Small intestine (tissue), 7 donors: ENCODE results near the gene TRAPPC5. TPM values are rescaled to one million over a fixed set of nuclear protein-coding genes. Genes with fewer than 3 reads are reported as not detected.

Experiments
- DNase-seq, 2 donors: peaks; one replicate each; pipeline versions ENCODE4 v3.0.0 to v3.0.0-alpha.2; 2013
- FAIRE-seq: peaks from 2 replicates; lab custom pipeline; 2012; peaks lifted over from hg19 to GRCh38; lab: Jason Lieb, UNC
- H3K27ac ChIP-seq, 3 donors: one replicate each; pipeline ENCODE4 v1.5.1; 2013; ENCODE audit warnings: low read length in 2 of 3, mild to moderate bottlenecking in 2 of 3, control low read depth in 1 of 3, inconsistent platforms in 1 of 3, low read depth in 1 of 3, moderate library complexity in 1 of 3
- H3K27me3 ChIP-seq, 3 donors: one replicate each; pipeline ENCODE4 v1.6.1; 2013; ENCODE audit warnings: low read length in 3 of 3, inconsistent platforms in 1 of 3; ENCODE audit not compliant: control insufficient read depth in 3 of 3, insufficient read depth in 3 of 3
- H3K36me3 ChIP-seq, 3 donors: one replicate each; pipeline ENCODE4 v1.6.1; 2013; ENCODE audit warnings: low read length in 3 of 3, inconsistent platforms in 1 of 3, low read depth in 1 of 3, mild to moderate bottlenecking in 1 of 3, moderate library complexity in 1 of 3; ENCODE audit not compliant: control insufficient read depth in 3 of 3, insufficient read depth in 2 of 3
- H3K4me1 ChIP-seq, 3 donors: one replicate each; pipeline ENCODE4 v1.6.1; 2013; ENCODE audit warnings: low read length in 2 of 3, inconsistent platforms in 1 of 3, low read depth in 1 of 3, mild to moderate bottlenecking in 1 of 3, moderate library complexity in 1 of 3; ENCODE audit not compliant: control insufficient read depth in 3 of 3, insufficient read depth in 2 of 3
- H3K4me3 ChIP-seq, 3 donors: one replicate each; pipeline ENCODE4 v1.5.1; 2013; ENCODE audit warnings: low read length in 3 of 3, control low read depth in 1 of 3, inconsistent platforms in 1 of 3, low read depth in 1 of 3, mild to moderate bottlenecking in 1 of 3, moderate library complexity in 1 of 3
- H3K9me3 ChIP-seq, 2 donors: one replicate each; pipeline ENCODE4 v1.6.1; 2013; ENCODE audit warnings: low read depth in 1 of 2, low read length in 1 of 2; ENCODE audit not compliant: control insufficient read depth in 2 of 2, insufficient read depth in 1 of 2
- WGBS, 3 donors: extraction: QIAGEN DNeasy Blood & Tissue Kit; methylation state at CpG; one replicate each; pipeline ENCODE4 v1.1.7; 2013; 5-methylcytosine and 5-hydroxymethylcytosine counted together
- polyA plus RNA-seq, 4 donors: library from polyadenylated mRNA; stranded (reverse) in 3 of 4; unstranded in 1 of 4; fragments of 200-250 nt in 3 of 4; fragments of 120-200 nt in 1 of 4; gene quantifications; one replicate each; pipeline versions ENCODE4 v1.2.1 to v1.2.3, GENCODE V29; 2013
- donor health status: healthy with polysubstance abuse.
- donor health status: control.
- donor health status: control.
- donor health status: Bipolar disorder and iron deficiency.
- donor health status: healthy.

TRAPPC5 gene
- polyA plus RNA-seq, 4 donors = 47.9 to 166 (median 95.4) TPM

GRCh38 chr19:7705387-7706187, 25.0 kb downstream of the TRAPPC5 start:
- Histone ChIP-seq H3K36me3 (no peaks in the 10 kb centered on the region), H3K27me3 (peaks cover 0 to 4% (median 0%) of the 10 kb centered on the region in 3 donors), H3K4me1 (no peaks in the 10 kb centered on the region), H3K4me3 (no peak overlapping the region), H3K27ac (peak overlapping the region in 1 of 3 donors; percentile 60), H3K9me3 (no peaks in the 10 kb centered on the region)
- FAIRE-seq (no peak), DNase-seq (peak in 1 of 2 donors; percentile 31)
- 51 to 56% (median 56%) methylated on average over 24 of the region's 24 CpGs for WGBS, 3 donors

DNA sequence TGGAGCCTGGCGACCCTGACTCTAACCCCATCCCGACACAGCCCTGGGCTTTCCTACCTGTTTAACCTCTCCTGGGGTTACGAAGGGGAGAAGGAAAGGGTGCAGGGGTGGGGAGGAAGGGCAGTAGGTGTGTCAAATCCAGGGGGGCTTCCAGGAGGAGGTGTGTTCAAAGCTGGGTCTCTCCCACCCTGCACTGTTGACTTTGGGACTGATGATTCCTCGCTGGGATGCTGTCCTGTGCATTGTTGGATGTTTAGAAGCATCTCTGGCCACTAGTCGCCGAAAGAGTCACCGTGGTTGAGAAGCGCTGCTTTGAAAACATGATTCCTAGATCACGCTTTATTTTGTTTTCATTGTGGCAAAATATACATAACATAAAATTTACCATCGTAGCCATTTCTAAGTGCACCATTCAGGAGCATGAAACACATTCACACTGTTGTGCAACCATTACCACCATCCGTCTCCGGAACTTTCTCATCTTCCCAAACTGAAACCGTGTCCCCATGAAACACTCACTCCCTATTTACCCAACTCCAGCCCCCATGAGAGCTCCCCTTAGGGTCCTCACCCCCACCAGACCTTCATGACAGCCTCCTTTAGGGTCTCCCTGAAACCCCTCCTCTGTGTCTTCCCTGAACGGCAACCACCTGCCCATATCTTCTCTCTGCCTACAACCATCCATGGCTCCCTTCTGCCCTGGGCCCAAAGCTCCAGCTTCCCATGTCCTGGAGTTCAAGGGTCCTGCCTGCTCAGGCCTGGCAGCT, 25.7 kb downstream of the TRAPPC5 start:
- Histone ChIP-seq H3K36me3 (no peaks in the 10 kb centered on the region), H3K4me3 (no peak overlapping the region), H3K4me1 (no peaks in the 10 kb centered on the region), H3K9me3 (no peaks in the 10 kb centered on the region), H3K27ac (peak overlapping the region in 1 of 3 donors; percentile 60), H3K27me3 (peaks cover 0 to 4% (median 0%) of the 10 kb centered on the region in 3 donors)
- no peak for FAIRE-seq
- 69 to 74% (median 70%) methylated on average over 14 of the region's 14 CpGs for WGBS, 3 donors
- no peak for DNase-seq

DNA sequence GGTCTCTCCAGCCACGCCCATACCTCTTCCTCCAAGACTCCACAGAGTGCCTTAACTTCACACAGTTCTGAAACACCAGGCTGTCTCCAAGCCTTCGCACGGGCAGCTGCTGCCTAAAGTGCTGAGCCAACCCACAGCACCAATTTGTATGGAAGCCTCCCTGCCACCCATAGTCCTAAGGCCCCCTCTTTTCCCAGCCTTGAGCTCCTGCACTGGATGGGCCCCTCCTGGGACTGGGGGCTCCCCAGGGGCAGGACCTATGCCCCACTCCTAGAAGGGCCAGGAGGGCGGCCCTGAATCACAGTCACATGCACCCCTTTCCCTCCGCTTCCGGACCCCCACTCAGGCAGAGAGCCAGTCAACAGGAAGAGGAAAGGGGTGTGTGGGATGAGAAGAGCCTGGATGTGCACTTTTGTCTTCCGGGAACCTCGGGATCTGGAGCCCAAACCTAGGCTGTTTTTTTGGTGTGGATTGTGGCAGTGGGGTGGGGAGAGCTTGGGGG, 26.4 kb downstream of the TRAPPC5 start:
- H3K9me3 ChIP-seq = no peaks in the 10 kb centered on the region
- peaks cover 0 to 4% (median 0%) of the 10 kb centered on the region in 3 donors for H3K27me3 ChIP-seq
- FAIRE-seq (no peak), DNase-seq (no peak)
- no peak overlapping the region for H3K27ac ChIP-seq
- H3K4me1 ChIP-seq = no peaks in the 10 kb centered on the region
- no peak overlapping the region for H3K4me3 ChIP-seq
- no peaks in the 10 kb centered on the region for H3K36me3 ChIP-seq
- 55 to 66% (median 57%) methylated on average over 8 of the region's 8 CpGs for WGBS, 3 donors

DNA sequence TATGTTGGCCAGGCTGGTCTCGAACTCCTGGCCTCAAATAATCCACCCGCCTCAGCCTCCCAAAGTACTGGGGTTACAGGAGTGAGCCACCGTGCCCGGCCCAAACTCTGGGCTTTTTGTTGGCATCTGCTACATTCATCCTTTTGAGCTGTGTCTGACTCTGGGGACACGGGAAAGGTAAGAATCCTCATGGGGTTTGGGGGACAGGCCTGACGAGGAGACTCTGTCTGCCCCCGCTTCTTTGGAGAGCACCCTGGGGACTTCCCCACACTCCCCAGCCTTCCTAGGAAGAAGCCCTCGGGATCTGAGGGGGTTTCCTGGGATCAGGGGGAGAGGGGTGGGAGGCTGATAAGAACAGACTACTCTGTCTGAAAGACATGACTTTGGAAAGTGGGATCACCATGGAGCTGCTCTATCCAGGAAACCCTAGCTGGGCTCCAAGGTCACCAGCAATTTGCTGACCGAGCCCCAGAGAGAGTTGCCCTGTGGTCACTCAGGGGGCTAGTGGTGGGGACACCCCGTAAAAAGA, 29.4 kb downstream of the TRAPPC5 start:
- 73 to 75% (median 73%) methylated on average over 10 of the region's 10 CpGs for whole genome bisulfite sequencing, 3 donors

GRCh38 chr19:7710616-7711015, 30.0 kb downstream of the TRAPPC5 start:
- H3K27me3 ChIP-seq = no peaks in the 10 kb centered on the region
- 75 to 78% (median 77%) methylated on average over 5 of the region's 5 CpGs for WGBS, 3 donors
- no peak overlapping the region for H3K27ac ChIP-seq
- FAIRE-seq = no peak
- no peaks in the 10 kb centered on the region for H3K4me1 ChIP-seq
- no peaks in the 10 kb centered on the region for H3K9me3 ChIP-seq
- no peak for DNase-seq
- H3K4me3 ChIP-seq = no peak overlapping the region
- no peaks in the 10 kb centered on the region for H3K36me3 ChIP-seq

More for the DNA sequence above, 29.4 kb downstream of the TRAPPC5 start:
- Histone ChIP-seq H3K27me3 (no peaks in the 10 kb centered on the region), H3K4me1 (no peaks in the 10 kb centered on the region), H3K9me3 (no peaks in the 10 kb centered on the region), H3K4me3 (no peak overlapping the region), H3K27ac (no peak overlapping the region), H3K36me3 (no peaks in the 10 kb centered on the region)
- no peak for DNase-seq
- no peak for FAIRE-seq

DNA sequence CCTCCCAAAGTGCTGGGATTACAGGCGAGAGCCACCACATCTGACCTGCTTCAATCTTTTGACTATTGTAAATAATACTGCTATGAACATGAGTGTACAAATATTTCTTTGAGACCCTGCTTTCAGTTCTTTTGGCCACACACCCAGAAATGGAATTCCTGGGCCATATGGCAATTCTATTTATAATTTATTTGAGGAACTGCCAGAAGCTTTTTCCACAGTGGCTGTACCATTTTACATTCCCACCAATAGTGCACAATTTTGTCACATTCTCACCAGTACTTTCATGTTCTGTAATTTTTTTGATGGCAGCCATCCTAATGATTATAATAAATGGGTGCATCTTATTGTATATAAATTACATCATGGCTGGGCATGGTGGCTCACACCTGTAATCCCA, 35.0 kb downstream of the TRAPPC5 start:
- FAIRE-seq (no peak), DNase-seq (no peak)
- Histone ChIP-seq H3K4me1 (no peaks in the 10 kb centered on the region), H3K4me3 (no peak overlapping the region), H3K9me3 (peaks cover 0 to 3% of the 10 kb centered on the region in 2 donors), H3K27me3 (no peaks in the 10 kb centered on the region), H3K27ac (no peak overlapping the region), H3K36me3 (no peaks in the 10 kb centered on the region)
- WGBS, 3 donors = 83 to 96% (median 93%) methylated on average over 1 of the region's 1 CpG

GRCh38 chr19:7716762-7717161, 36.1 kb downstream of the TRAPPC5 start:
- H3K27ac ChIP-seq = no peak overlapping the region
- peaks cover 0 to 3% of the 10 kb centered on the region in 2 donors for H3K9me3 ChIP-seq
- DNase-seq (no peak), FAIRE-seq (no peak)
- no peaks in the 10 kb centered on the region for H3K36me3 ChIP-seq
- WGBS, 3 donors = 79 to 90% (median 85%) methylated on average over 1 of the region's 1 CpG
- no peaks in the 10 kb centered on the region for H3K27me3 ChIP-seq
- H3K4me1 ChIP-seq = no peaks in the 10 kb centered on the region
- no peak overlapping the region for H3K4me3 ChIP-seq

- H3K27me3 ChIP-seq = peaks cover 0 to 3% (median 0%) of the 10 kb centered on the region in 3 donors
- no peak for DNase-seq
- FAIRE-seq = no peak
Observed at GRCh38 chr19:7718668-7719067, 38.0 kb downstream of the TRAPPC5 start.

More at GRCh38 chr19:7718668-7719067, 38.0 kb downstream of the TRAPPC5 start:
- H3K9me3 ChIP-seq = peaks cover 0 to 3% of the 10 kb centered on the region in 2 donors
- no peaks in the 10 kb centered on the region for H3K36me3 ChIP-seq
- no peak overlapping the region for H3K27ac ChIP-seq
- no peak overlapping the region for H3K4me3 ChIP-seq
- H3K4me1 ChIP-seq = no peaks in the 10 kb centered on the region
- WGBS, 3 donors = 46 to 53% (median 49%) methylated on average over 8 of the region's 8 CpGs
